ENCODE data around the gene IRX4. TPM values are rescaled to one million over a fixed set of nuclear protein-coding genes. Genes with fewer than 3 reads are reported as not detected.

IRX4 gene
- not detected in 2 replicates for total RNA-seq

GRCh38 chr5:1882337-1883119 is at the start of gene IRX4:
Gene IRX4 (minus strand): TSS chr5:1882925. CDS start chr5:1882647, 278 bp downstream.

Other genes with a start within 250 kb of the IRX4 start
- 50.5 and 76.7 TPM in 2 replicates for gene MRPL36, start 83.1 kb downstream of the IRX4 start, total RNA-seq
- gene NDUFS6, start 81.5 kb downstream of the IRX4 start, total RNA-seq, result 56.7 and 66.0 TPM in 2 replicates

Data from myometrial cell (primary cell).